Glomerular visceral epithelial cell (primary cell): ENCODE measurements around the gene ABL2.

ENCODE experiments used
- DNase-seq: peaks from one replicate; pipeline ENCODE4 v3.0.0-alpha.2; 2016; ENCODE audit errors: extremely low spot score

ABL2 gene

GRCh38 chr1:179052776-179053175 is 176.7 kb downstream of the ABL2 start:
- no peak for DNase-seq
